Karpas-422 (cell line): ENCODE data around the gene MAT2A. TPM values are rescaled to one million over a fixed set of nuclear protein-coding genes. Genes with fewer than 3 reads are reported as not detected.
"Not testable (repeated sequence)": the region's sequence is repeated elsewhere in the genome, so short reads cannot be mapped to it uniquely, and the experiment has no call there.

Experiments used
- DNase-seq: peaks from one replicate; pipeline ENCODE4 v3.0.0-alpha.2; 2015
- H2AFZ ChIP-seq: fragments of 200-600 bp; sonication (generic); 2 replicates; pipeline ENCODE4 v1.6.1; 2014; ENCODE audit warnings: antibody characterized with exemption, low read length, mixed read lengths
- H3K27ac ChIP-seq: fragments of 200-600 bp; sonication (generic); 2 replicates; pipeline ENCODE4 v1.5.1; 2014; ENCODE audit warnings: mild to moderate bottlenecking, low read length, moderate library complexity
- H3K27me3 ChIP-seq: fragments of 200-600 bp; sonication (generic); 2 replicates; pipeline ENCODE4 v1.6.1; 2014; ENCODE audit warnings: low read length, mixed read lengths
- H3K36me3 ChIP-seq: fragments of 200-600 bp; sonication (generic); 2 replicates; pipeline ENCODE4 v1.6.1; 2014; ENCODE audit warnings: low read length, mixed read lengths; ENCODE audit not compliant: insufficient read depth
- H3K4me1 ChIP-seq: fragments of 200-600 bp; sonication (generic); 2 replicates; pipeline ENCODE4 v1.6.1; 2014; ENCODE audit warnings: mild to moderate bottlenecking, low read length, mixed read lengths
- H3K4me2 ChIP-seq: fragments of 200-600 bp; sonication (generic); 2 replicates; pipeline ENCODE4 v1.6.1; 2014; ENCODE audit warnings: low read length, low read depth, mild to moderate bottlenecking; ENCODE audit not compliant: poor library complexity, severe bottlenecking
- H3K4me3 ChIP-seq: fragments of 200-600 bp; sonication (generic); 2 replicates; pipeline ENCODE4 v1.5.1; 2014; ENCODE audit warnings: mild to moderate bottlenecking, antibody characterized with exemption, low read length, mixed read lengths
- H3K79me2 ChIP-seq: fragments of 200-600 bp; sonication (generic); 2 replicates; pipeline ENCODE4 v1.6.1; 2014; ENCODE audit warnings: mild to moderate bottlenecking, low read length, mixed read lengths
- H3K9ac ChIP-seq: fragments of 200-600 bp; sonication (generic); 2 replicates; pipeline ENCODE4 v1.6.0; 2014; ENCODE audit warnings: low read length
- H3K9me2 ChIP-seq: fragments of 200-600 bp; sonication (generic), shearing (Covaris generic); replicated peaks from 2 replicates; pipeline ENCODE4 v1.6.0; 2014; ENCODE audit warnings: mild to moderate bottlenecking, low read length, moderate library complexity; ENCODE audit not compliant: insufficient read depth
- H3K9me3 ChIP-seq: fragments of 300-700, 200-600 bp; sonication (generic); 2 replicates; pipeline ENCODE4 v1.6.1; 2014; ENCODE audit warnings: low read length, mixed read lengths
- H4K20me1 ChIP-seq: fragments of 200-600 bp; sonication (generic); 2 replicates; pipeline ENCODE4 v1.6.1; 2014; ENCODE audit warnings: mild to moderate bottlenecking, antibody characterized with exemption, low read length, low read depth; ENCODE audit not compliant: insufficient read depth
- small RNA-seq: library from RNA; depleted of rRNA; stranded (forward); fragments of <200 nt; gene quantifications from one replicate; pipeline ENCODE3, GENCODE V24; 2014
- total RNA-seq: library from RNA; depleted of rRNA; stranded (reverse); fragments of >200 nt; shearing (Covaris generic); gene quantifications from 2 replicates; pipeline ENCODE4 v1.2.3, GENCODE V29; 2014; ENCODE audit warnings: low replicate concordance; rRNA removed

The MAT2A gene
- total RNA-seq, 1 experiment from 2014 or later: 544 TPM

- Histone ChIP-seq H3K4me2 (no peak overlapping the region), H3K9ac (no peak overlapping the region), H2AFZ (no peak overlapping the region), H3K79me2 (peaks cover 22% of the 10 kb centered on the region), H3K4me3 (no peak overlapping the region), H3K9me2 (no peaks in the 10 kb centered on the region), H3K27me3 (no peaks in the 10 kb centered on the region), H3K4me1 (peaks cover 13% of the 10 kb centered on the region), H3K9me3 (no peaks in the 10 kb centered on the region), H3K36me3 (peaks cover 1% of the 10 kb centered on the region; the same call in 1 of the 2 replicates), H3K27ac (no peak overlapping the region), H4K20me1 (peaks cover 6% of the 10 kb centered on the region; the same call in 1 of the 2 replicates)
- no peak for DNase-seq
Measured at GRCh38 chr2:85591563-85591962, 52.6 kb downstream of the MAT2A start.

- DNase-seq, H3K4me3 ChIP-seq, H2AFZ ChIP-seq, H3K9me3 ChIP-seq, H3K27me3 ChIP-seq, H3K36me3 ChIP-seq, H3K9ac ChIP-seq, H3K9me2 ChIP-seq, H3K27ac ChIP-seq, H3K4me2 ChIP-seq: not testable (repeated sequence)
- H3K79me2 ChIP-seq: peaks cover 30% of the 10 kb centered on the region
- peaks cover 21% of the 10 kb centered on the region for H3K4me1 ChIP-seq
- peaks cover 12% of the 10 kb centered on the region; the same call in 1 of the 2 replicates for H4K20me1 ChIP-seq
Measured at GRCh38 chr2:85592299-85592698, 53.3 kb downstream of the MAT2A start.

GRCh38 chr2:85593023-85593422 lies 54.1 kb downstream of the MAT2A start:
- Histone ChIP-seq H3K36me3 (peaks cover 12% of the 10 kb centered on the region; the same call in 1 of the 2 replicates), H3K27ac (no peak overlapping the region), H3K4me3 (no peak overlapping the region), H4K20me1 (peaks cover 14% of the 10 kb centered on the region; the same call in 1 of the 2 replicates), H3K79me2 (peaks cover 34% of the 10 kb centered on the region), H3K9me2 (no peaks in the 10 kb centered on the region), H3K9ac (no peak overlapping the region), H3K27me3 (no peaks in the 10 kb centered on the region), H3K4me1 (peaks cover 28% of the 10 kb centered on the region), H3K4me2 (no peak overlapping the region), H2AFZ (no peak overlapping the region), H3K9me3 (no peaks in the 10 kb centered on the region)
- no peak for DNase-seq

Small RNAs within 50 kb of the gene (small RNA-seq; reads per million reads assigned to genes)
- gene RN7SL126P: not detected

Other genes with a start within 250 kb of the MAT2A start
- gene TGOLN2, start 211.2 kb upstream of the MAT2A start, total RNA-seq: 130 and 150 TPM in 2 replicates
- gene RETSAT, start 184.6 kb upstream of the MAT2A start, total RNA-seq: 21.6 and 23.0 TPM in 2 replicates
- gene ELMOD3, start 184.4 kb upstream of the MAT2A start, total RNA-seq: 18.6 and 28.8 TPM in 2 replicates
- 0.63 and 7.4 TPM in 2 replicates for gene CAPG, start 128.8 kb upstream of the MAT2A start, total RNA-seq
- gene SH2D6, start 120.5 kb upstream of the MAT2A start, total RNA-seq: 0.32 and 0.37 TPM in 2 replicates
- gene GGCX, start 22.3 kb downstream of the MAT2A start, total RNA-seq: 31.6 and 47.0 TPM in 2 replicates
- gene VAMP8, start 38.4 kb downstream of the MAT2A start, total RNA-seq: 122 and 141 TPM in 2 replicates
- gene VAMP5, start 45.3 kb downstream of the MAT2A start, total RNA-seq: 0.29 TPM in 1 of 2 replicates, not detected in the other
- 332 and 398 TPM in 2 replicates for gene RNF181, start 56.6 kb downstream of the MAT2A start, total RNA-seq
- 13.3 and 17.2 TPM in 2 replicates for gene TMEM150A, start 63.5 kb downstream of the MAT2A start, total RNA-seq
- 69.1 and 111 TPM in 2 replicates for gene C2orf68, start 72.9 kb downstream of the MAT2A start, total RNA-seq
- gene USP39, start 77.0 kb downstream of the MAT2A start, total RNA-seq: 111 and 118 TPM in 2 replicates
- gene SFTPB, start 129.0 kb downstream of the MAT2A start, total RNA-seq: not detected in 2 replicates
- gene GNLY, start 155.2 kb downstream of the MAT2A start, total RNA-seq: not detected in 2 replicates
- gene ATOH8, start 214.8 kb downstream of the MAT2A start, total RNA-seq: not detected in 2 replicates